Activated CD4-positive, alpha-beta T cell treated with anti-CD3 and anti-CD28 coated beads, Interleukin-2, amount 10 ng/mL, durations not matched to agents 7 days and 5 days (primary cell): ENCODE results near the gene SPRR4. TPM values are rescaled to one million over a fixed set of nuclear protein-coding genes. Genes with fewer than 3 reads are reported as not detected.

Experiments used
- CTCF ChIA-PET: fragments of 350-600 bp; sonication (Branson Sonifier 250); formaldehyde crosslinking; loops from one replicate; lab custom pipeline; 2021; ENCODE audit warnings: antibody characterized with exemption; lab: Charles Lee
- POLR2A ChIA-PET: fragments of 350-600 bp; sonication (Branson Sonifier 250); formaldehyde crosslinking; loops from one replicate; lab custom pipeline; 2021; ENCODE audit warnings: antibody characterized with exemption; lab: Charles Lee
- DNase-seq: peaks from one replicate; pipeline ENCODE4 v3.0.0-alpha.2; 2020
- H3K27ac Mint-ChIP-seq: one replicate; pipeline ENCODE4 v1.8.0; 2021; ENCODE audit warnings: mild to moderate bottlenecking, moderate library complexity, mixed read lengths
- H3K27me3 Mint-ChIP-seq: one replicate; pipeline ENCODE4 v1.8.0; 2021; ENCODE audit warnings: mixed read lengths
- H3K36me3 Mint-ChIP-seq: one replicate; pipeline ENCODE4 v1.8.0; 2021; ENCODE audit warnings: low read depth, mixed read lengths
- H3K4me1 Mint-ChIP-seq: one replicate; pipeline ENCODE4 v1.8.0; 2021; ENCODE audit warnings: mixed read lengths
- H3K4me3 Mint-ChIP-seq: one replicate; pipeline ENCODE4 v1.8.0; 2021; ENCODE audit warnings: mild to moderate bottlenecking, moderate library complexity, mixed read lengths
- H3K9me3 Mint-ChIP-seq: one replicate; pipeline ENCODE4 v1.8.0; 2021; ENCODE audit warnings: mixed read lengths
- total RNA-seq, 2 experiments: library from RNA; stranded (reverse); gene quantifications; one replicate each; pipeline ENCODE4 v1.2.3, GENCODE V29; 2021

The SPRR4 gene, protein sequence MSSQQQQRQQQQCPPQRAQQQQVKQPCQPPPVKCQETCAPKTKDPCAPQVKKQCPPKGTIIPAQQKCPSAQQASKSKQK
- total RNA-seq = not detected

DNA sequence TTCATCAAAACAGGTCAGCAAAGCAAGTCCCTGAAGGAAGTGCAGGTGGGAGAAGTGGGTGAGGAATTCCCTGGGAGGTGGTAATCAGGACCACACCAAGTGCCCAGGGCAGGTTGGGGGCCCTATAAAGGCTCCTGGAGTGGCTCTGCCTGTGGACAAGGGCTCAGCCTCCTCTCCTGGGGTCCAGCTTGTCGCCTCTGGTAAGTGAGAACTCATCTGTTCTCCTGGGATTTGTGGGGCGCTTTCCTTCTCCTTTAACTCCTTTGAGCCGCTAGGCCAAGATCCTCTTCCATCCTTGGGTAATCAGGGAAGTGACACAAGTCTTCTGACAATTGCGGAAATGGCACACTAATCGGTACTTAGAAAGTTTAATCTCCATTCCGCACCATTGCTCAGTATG lies at the start of gene SPRR4:
SPRR4 (plus strand) TSS at position 154 of the 400 bp plus-strand sequence. CDS start 1,243 bp downstream, outside the sequence.
- H3K4me3 Mint-ChIP-seq = no peak within 1 kb of the TSS

DNA sequence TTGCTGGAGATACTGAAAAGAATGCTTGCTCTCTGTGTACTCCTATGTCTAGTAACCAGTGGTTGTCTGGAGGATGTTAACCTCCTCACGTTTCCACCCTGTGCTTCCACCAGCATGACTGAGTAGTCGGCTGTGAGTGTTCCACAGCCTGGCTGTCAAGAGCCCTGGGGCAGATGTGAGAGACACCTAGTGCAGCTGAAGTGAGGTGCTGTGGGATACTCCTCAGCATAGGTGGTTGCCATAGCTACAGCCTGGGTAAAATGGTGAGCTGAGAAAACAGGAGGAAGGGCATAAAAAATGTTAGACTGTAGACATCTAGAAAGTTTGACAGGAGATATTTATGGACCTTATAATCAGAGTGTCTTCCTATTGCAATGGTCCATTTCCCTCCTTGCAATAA lies 46.3 kb upstream of the SPRR4 start:
- POLR2A ChIA-PET = no interaction called here
- H3K27me3 Mint-ChIP-seq = peaks cover 6% of the 10 kb centered on the region

More for the DNA sequence above, at the start of gene SPRR4:
- no peak within 1 kb of the TSS for H3K27ac Mint-ChIP-seq
- no peaks in the 10 kb centered on the region for H3K36me3 Mint-ChIP-seq
- POLR2A ChIA-PET = no interaction called here
- CTCF ChIA-PET = no interaction called here
- no peaks in the 10 kb centered on the region for H3K9me3 Mint-ChIP-seq
- no peak for DNase-seq
- H3K27me3 Mint-ChIP-seq = peaks cover 2% of the 10 kb centered on the region
- H3K4me1 Mint-ChIP-seq = peaks cover 6% of the 10 kb centered on the region

DNA sequence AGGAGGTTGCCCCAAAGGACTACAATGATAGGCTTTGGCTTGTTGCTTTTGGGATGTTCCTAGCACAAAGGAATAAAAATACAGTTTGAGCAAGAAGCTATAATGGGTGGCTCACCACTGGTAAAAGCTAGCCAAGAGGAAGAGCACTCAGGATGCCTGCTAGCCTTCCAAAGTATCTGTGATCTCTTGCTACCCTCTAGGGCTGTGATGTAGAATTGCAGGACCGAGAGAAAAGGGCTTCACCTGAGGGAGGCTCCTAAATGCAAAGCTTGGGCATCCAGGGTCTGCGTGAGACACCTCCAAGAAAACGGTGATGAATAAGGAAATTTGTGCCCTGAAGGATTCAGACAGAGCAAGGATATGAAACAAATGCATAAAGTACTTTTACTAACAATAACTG lies 44.4 kb upstream of the SPRR4 start:
- Mint-ChIP-seq H3K36me3 (no peaks in the 10 kb centered on the region), H3K27me3 (peaks cover 6% of the 10 kb centered on the region), H3K4me1 (no peaks in the 10 kb centered on the region), H3K27ac (no peak overlapping the region), H3K4me3 (no peak overlapping the region), H3K9me3 (no peaks in the 10 kb centered on the region)
- ChIA-PET CTCF (interaction anchor here (1.2 kb wide), 1 partner anchor 41 kb away, joined by 3 read pairs; no protein-coding TSS in a partner anchor), POLR2A (no interaction called here)
- no peak for DNase-seq

More for the DNA sequence above, 46.3 kb upstream of the SPRR4 start:
- no peak for DNase-seq
- H3K9me3 Mint-ChIP-seq = no peaks in the 10 kb centered on the region
- H3K4me3 Mint-ChIP-seq = no peak overlapping the region
- H3K27ac Mint-ChIP-seq = no peak overlapping the region
- no peaks in the 10 kb centered on the region for H3K4me1 Mint-ChIP-seq
- CTCF ChIA-PET = no interaction called here
- H3K36me3 Mint-ChIP-seq = no peaks in the 10 kb centered on the region

DNA sequence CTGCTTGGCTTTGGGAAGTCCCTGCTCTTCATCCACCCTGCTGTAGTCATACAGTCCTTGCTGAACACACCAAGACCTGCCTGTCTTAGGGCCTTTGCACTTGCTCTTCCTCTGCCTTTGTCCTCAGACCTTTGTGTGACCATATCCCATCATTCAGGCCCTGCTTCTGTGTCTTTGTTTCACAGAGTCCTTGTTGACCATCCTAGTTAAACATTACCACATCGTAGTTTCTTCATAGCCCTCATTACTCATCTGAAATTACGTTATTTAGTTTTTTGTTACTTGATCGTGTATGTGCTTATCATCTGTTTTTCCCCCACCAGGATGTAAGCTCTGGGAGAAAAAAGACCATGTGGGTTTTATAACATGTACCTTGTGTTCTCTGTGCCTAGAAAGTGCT lies 41.8 kb upstream of the SPRR4 start:
- no peak overlapping the region for H3K27ac Mint-ChIP-seq
- no peaks in the 10 kb centered on the region for H3K4me1 Mint-ChIP-seq
- no peaks in the 10 kb centered on the region for H3K9me3 Mint-ChIP-seq
- ChIA-PET CTCF (no interaction called here), POLR2A (no interaction called here)
- DNase-seq = no peak
- H3K27me3 Mint-ChIP-seq = peaks cover 3% of the 10 kb centered on the region
- H3K4me3 Mint-ChIP-seq = no peak overlapping the region
- H3K36me3 Mint-ChIP-seq = no peaks in the 10 kb centered on the region

DNA sequence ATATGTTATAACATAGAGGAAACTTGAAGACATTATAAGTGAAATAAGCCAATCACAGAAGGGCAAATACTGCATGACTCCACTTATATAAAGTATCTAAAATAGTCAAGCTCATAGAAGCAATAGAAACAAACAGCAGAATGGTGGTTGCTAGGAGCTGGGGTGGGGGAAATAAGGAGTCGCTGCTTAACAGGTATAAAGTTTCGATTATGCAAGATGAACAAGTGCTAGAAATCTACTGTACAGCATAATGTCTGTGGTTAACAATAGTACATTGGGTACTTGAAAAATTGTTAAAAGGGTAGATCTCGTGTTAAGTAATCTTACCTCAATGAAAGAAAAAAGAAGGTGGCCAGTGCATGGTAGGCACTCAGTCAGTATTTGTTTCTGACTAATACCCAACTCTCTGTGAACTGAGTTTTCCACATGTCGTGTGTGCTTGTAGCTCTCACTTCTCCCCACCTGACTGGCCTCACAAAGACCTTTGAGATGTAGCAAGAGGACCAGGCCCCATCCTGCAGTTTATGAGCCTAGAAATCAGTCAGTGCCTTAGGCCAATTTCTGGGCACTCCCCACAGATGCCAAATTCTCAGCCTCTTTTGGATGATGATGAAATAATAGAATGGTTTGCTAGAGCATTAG lies 38.2 kb upstream of the SPRR4 start:
- Mint-ChIP-seq H3K36me3 (no peaks in the 10 kb centered on the region), H3K4me3 (no peak overlapping the region), H3K27me3 (peaks cover 8% of the 10 kb centered on the region), H3K4me1 (no peaks in the 10 kb centered on the region), H3K9me3 (no peaks in the 10 kb centered on the region), H3K27ac (no peak overlapping the region)
- POLR2A ChIA-PET = no interaction called here
- CTCF ChIA-PET = no interaction called here
- no peak for DNase-seq

DNA sequence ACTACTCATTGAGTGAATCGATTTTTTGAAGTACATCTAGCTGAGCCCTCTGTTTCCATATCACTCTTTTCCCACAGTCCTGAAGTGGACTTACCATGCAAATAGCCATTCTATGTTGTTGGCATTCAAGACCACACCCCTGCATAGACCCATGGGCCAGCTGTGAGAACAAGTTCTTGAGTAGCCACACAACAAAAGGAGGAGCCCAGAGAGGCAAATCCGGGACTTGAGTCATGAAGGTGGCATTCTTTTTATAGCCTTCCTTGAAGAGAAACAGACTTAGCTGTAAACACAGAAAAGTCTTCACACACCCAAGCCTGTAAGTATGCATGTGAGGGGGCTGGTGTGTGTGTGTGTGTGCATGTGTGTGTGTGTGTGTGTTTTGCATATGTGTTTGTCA lies 37.3 kb upstream of the SPRR4 start:
- CTCF ChIA-PET = no interaction called here
- Mint-ChIP-seq H3K9me3 (no peaks in the 10 kb centered on the region), H3K4me3 (no peak overlapping the region), H3K4me1 (no peaks in the 10 kb centered on the region), H3K27ac (no peak overlapping the region), H3K36me3 (no peaks in the 10 kb centered on the region), H3K27me3 (peaks cover 8% of the 10 kb centered on the region)
- POLR2A ChIA-PET = no interaction called here
- no peak for DNase-seq

DNA sequence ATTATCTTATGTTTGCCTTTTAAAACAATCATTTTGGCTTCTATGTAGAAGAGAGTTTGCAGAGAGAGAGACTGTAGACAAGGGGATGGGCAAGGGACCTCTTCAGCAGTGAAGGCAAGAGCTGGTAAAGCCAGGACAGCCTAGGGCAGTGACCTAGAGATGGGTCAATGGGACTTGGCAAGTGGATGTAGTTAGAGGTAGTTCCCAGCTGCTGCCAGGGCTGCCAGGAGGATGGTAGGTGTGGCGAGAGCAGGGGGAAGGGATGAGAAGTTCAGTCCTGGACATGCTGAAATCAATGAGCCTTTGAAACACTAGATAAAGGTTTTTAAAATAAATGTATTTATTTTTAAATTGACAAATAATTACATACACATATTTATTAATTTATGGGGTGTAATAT lies 29.8 kb upstream of the SPRR4 start:
- H3K27ac Mint-ChIP-seq = no peak overlapping the region
- no peak for DNase-seq
- H3K36me3 Mint-ChIP-seq = no peaks in the 10 kb centered on the region
- H3K4me1 Mint-ChIP-seq = no peaks in the 10 kb centered on the region
- CTCF ChIA-PET = no interaction called here
- no peaks in the 10 kb centered on the region for H3K9me3 Mint-ChIP-seq
- POLR2A ChIA-PET = no interaction called here
- peaks cover 2% of the 10 kb centered on the region for H3K27me3 Mint-ChIP-seq
- H3K4me3 Mint-ChIP-seq = no peak overlapping the region

DNA sequence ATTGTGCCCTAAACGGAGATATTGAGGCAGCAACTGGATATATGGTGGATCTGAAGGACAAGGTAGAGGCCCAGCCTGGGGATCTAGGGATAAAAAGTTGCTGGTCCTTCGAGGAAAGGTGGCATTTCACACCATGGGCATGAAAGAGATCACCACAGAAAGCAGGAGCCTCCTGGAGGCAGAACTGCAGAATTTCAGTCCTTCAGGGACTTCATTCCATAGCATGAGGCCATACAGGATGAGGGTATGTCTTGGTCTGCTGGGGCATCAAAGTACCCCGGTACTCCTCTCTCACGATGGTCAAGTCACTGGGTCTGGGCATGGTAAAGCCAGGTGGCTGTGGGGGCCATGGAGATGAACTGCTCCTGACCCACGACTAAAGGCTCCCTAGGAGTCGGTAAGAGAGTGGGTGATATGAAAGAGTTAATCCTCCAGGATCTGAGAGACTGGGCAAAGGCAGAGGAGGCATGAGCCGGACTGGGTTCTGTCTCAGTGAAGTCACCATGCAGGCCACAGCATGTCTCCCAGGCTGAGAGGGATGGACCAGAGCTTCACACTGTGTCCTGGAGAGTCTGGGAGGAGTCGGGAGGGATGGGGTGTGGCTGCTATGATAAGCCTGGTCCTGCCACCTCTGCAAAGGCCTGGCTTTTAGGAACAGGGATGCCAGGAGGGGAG lies 29.3 kb upstream of the SPRR4 start:
- peaks cover 2% of the 10 kb centered on the region for H3K27me3 Mint-ChIP-seq
- no peak overlapping the region for H3K27ac Mint-ChIP-seq
- no peak overlapping the region for H3K4me3 Mint-ChIP-seq
- H3K4me1 Mint-ChIP-seq = no peaks in the 10 kb centered on the region
- no peaks in the 10 kb centered on the region for H3K9me3 Mint-ChIP-seq
- POLR2A ChIA-PET = no interaction called here
- CTCF ChIA-PET = interaction anchor here (1.1 kb wide), 1 partner anchor 26 kb away, joined by 3 read pairs; no protein-coding TSS in a partner anchor
- DNase-seq = no peak
- no peaks in the 10 kb centered on the region for H3K36me3 Mint-ChIP-seq

DNA sequence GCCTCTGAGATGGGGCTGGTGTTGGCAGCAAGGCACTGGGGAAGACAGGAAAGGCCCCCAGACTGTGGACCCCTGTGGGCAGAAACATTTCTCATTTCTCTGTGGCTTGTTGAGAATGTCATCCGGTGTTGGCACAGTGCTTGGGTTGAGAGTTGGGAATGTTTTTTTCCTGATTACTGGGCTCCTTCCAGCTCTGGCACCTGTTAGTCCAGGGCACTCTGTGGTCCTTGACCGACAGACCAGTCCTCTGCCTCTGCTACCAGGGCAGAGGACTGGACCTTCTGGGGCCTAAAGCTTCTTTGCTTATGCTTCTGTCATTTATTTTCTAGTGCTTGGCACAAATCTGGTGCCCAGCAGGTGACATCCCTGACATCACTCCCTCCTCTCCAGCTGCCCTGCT lies 28.3 kb upstream of the SPRR4 start:
- peaks cover 4% of the 10 kb centered on the region for H3K27me3 Mint-ChIP-seq
- POLR2A ChIA-PET = no interaction called here

DNA sequence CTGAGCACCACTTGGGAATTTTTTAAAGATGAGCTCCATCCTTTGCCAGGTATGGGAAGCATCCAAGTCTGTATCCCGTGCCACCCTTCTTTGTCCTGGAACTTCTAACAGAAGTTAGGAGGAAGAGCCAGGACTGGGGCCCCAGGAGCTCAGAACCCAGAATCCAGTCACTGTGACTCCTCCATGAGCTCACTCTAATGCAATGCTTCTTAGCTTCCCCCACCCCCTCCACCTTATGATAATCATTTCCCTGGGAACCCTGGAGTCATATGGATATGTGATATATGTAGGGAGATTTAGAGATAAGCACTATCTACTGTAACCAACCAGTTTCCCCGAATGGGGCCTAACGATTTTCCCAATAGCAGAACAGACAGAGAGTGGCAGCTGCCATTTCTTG lies 24.2 kb upstream of the SPRR4 start:
- CTCF ChIA-PET = no interaction called here
- Mint-ChIP-seq H3K36me3 (no peaks in the 10 kb centered on the region), H3K27ac (no peak overlapping the region), H3K4me3 (no peak overlapping the region), H3K4me1 (no peaks in the 10 kb centered on the region), H3K27me3 (peaks cover 5% of the 10 kb centered on the region), H3K9me3 (no peaks in the 10 kb centered on the region)
- POLR2A ChIA-PET = no interaction called here
- DNase-seq = no peak

More for the DNA sequence above, 28.3 kb upstream of the SPRR4 start:
- Mint-ChIP-seq H3K36me3 (no peaks in the 10 kb centered on the region), H3K4me1 (no peaks in the 10 kb centered on the region), H3K27ac (no peak overlapping the region), H3K9me3 (no peaks in the 10 kb centered on the region), H3K4me3 (no peak overlapping the region)
- CTCF ChIA-PET = interaction anchor here (1.1 kb wide), 1 partner anchor 25 kb away, joined by 3 read pairs; no protein-coding TSS in a partner anchor
- no peak for DNase-seq

DNA sequence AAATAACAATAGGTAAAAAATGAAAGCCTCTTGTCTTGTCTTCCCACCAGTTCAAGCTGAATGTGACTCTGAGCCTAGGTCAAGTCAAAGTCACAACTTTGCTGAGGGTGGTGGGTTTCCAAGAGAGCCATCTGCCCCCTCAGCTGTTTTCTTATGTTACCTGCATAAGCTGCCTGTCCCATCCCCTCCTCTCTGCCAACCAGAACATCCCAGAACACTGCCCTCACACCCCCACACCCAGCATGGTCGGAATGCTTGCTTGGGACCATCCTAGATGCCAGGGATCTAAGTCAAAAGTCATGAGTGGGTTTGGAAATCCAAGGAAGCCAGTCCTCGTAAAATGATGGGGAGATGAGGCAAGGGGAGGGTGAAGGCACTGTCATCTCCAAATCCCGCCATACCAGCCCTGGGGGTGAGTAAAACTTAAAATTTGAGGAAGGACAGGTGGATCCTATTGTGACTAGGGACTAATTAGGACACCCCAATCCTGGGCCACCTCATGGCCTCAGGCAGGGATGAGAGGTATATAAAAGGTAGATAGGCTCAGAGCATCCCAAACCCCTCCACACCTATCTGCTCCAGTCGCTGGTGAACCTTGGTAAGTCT lies 23.7 kb upstream of the SPRR4 start, which contains the start of gene SPRR5:
SPRR5 (plus strand) TSS at position 556 of the 606 bp plus-strand sequence. CDS start 1,349 bp downstream, outside the sequence.
- CTCF ChIA-PET = no interaction called here
- POLR2A ChIA-PET = no interaction called here
- no peaks in the 10 kb centered on the region for H3K36me3 Mint-ChIP-seq

DNA sequence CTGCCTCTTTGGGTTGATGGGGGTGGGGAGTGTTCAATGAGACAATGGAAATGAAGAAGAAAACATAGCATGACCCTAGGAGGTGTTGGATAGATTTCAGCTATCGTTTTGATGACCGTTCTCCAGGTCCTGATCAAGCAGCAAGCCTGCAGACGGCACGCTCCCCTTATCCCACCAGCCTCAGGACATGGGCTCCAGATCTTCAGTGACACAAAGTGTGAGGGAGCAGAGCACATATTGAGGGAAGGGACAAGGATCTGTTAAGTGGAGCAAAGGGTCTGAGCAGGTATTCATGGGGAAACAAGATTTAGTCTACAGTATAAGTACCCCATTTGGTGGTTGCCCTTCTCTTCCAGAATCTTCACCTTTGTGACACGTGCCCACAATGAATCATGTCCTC lies 18.7 kb upstream of the SPRR4 start:
- no peak overlapping the region for H3K27ac Mint-ChIP-seq
- CTCF ChIA-PET = no interaction called here
- POLR2A ChIA-PET = no interaction called here
- H3K9me3 Mint-ChIP-seq = no peaks in the 10 kb centered on the region
- no peak for DNase-seq
- H3K27me3 Mint-ChIP-seq = peaks cover 3% of the 10 kb centered on the region
- no peak overlapping the region for H3K4me3 Mint-ChIP-seq
- no peaks in the 10 kb centered on the region for H3K4me1 Mint-ChIP-seq
- H3K36me3 Mint-ChIP-seq = no peaks in the 10 kb centered on the region

More for the DNA sequence above, 23.7 kb upstream of the SPRR4 start, which contains the start of gene SPRR5:
- Mint-ChIP-seq H3K4me1 (no peaks in the 10 kb centered on the region), H3K9me3 (no peaks in the 10 kb centered on the region), H3K27ac (no peak within 1 kb of the TSS), H3K27me3 (peaks cover 5% of the 10 kb centered on the region), H3K4me3 (no peak within 1 kb of the TSS)
- no peak for DNase-seq

DNA sequence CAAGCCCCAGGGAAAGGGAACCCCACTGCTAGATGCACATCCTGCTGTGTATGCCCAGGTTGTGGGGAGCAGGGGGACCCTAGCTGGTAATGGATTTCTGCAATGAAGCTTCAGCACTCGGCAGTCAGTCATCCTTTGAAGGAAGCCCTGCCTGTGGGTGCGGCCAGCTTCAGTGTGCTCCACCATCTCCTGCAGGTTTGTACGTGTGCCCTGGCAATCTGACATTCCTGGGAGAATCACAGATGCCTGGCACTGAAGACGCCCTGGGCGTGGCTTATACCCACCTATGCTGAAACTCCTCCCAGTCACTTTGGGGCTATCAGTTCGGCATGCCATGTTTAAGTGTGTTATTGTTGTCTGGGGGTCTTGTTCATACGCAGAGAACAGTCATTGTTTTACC lies 16.7 kb upstream of the SPRR4 start:
- H3K4me3 Mint-ChIP-seq = no peak overlapping the region
- POLR2A ChIA-PET = no interaction called here
- no peak overlapping the region for H3K27ac Mint-ChIP-seq
- no peaks in the 10 kb centered on the region for H3K27me3 Mint-ChIP-seq
- H3K9me3 Mint-ChIP-seq = no peaks in the 10 kb centered on the region
- no peak for DNase-seq
- H3K36me3 Mint-ChIP-seq = no peaks in the 10 kb centered on the region
- no peaks in the 10 kb centered on the region for H3K4me1 Mint-ChIP-seq
- CTCF ChIA-PET = no interaction called here
